AG10803 (cell line): ENCODE data around the gene IMMP1L.

Experiments
- DNase-seq: peaks from one replicate; pipeline ENCODE4 v3.0.0; 2010; ENCODE audit warnings: low read depth
- H3K4me3 ChIP-seq: 2 replicates; pipeline ENCODE4 v1.5.1; 2011; ENCODE audit warnings: mild to moderate bottlenecking, low read length, control low read depth
- CTCF ChIP-seq: conservative IDR thresholded peaks from 2 replicates; pipeline ENCODE4 v1.5.1; 2011; ENCODE audit warnings: mild to moderate bottlenecking, low read length, control low read depth, inconsistent platforms

The IMMP1L gene

GRCh38 chr11:31477528-31478222, 31.7 kb downstream of the IMMP1L start:
- DNase-seq, result no peak
- no peak for TF ChIP-seq CTCF
- H3K4me3 ChIP-seq, result no peak overlapping the region

DNA sequence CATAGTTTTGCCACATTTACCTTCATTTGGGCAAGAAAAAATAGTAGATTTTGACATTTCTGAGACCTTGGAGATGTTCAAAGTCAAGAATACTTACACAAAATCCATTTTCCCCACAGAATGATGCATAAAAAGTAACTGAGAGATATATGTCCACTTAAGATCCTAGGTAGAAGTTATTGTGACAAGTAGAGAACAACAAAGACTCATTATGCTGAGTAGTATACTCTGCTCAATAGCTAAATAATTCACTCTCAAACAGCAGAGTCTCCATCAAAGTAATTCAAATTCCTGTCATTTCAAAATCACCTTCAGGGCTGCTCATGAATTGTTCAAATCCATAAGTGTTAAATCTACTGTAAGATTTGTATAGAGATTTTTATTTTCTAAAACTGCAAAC, 35.3 kb downstream of the IMMP1L start:
- no peak for TF ChIP-seq CTCF
- no peak overlapping the region for H3K4me3 ChIP-seq
- no peak for DNase-seq

- TF ChIP-seq CTCF, result no peak
- no peak for DNase-seq
- no peak overlapping the region for H3K4me3 ChIP-seq
Observed at GRCh38 chr11:31464436-31464835, 45.0 kb downstream of the IMMP1L start.

DNA sequence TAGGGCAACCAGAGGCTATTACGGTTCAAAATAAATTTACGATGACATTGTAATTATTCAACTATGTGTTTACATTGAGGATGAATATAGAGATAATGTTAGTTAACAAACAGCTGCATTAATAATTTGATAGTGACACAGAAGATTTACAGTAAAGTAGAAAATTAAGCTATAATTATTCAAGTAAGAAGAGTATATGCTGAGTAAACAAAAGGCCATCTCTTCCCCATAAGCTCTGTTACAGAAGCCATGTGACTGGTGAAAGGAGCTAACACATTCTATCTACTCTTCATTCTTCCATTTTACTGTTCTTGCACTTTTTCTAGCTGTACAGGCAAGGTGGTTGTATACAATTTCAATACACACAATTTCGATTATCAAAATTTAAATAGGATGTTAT, 54.2 kb downstream of the IMMP1L start:
- no peak overlapping the region for H3K4me3 ChIP-seq
- no peak for DNase-seq
- TF ChIP-seq CTCF, result no peak

- TF ChIP-seq CTCF, result no peak
- no peak overlapping the region for H3K4me3 ChIP-seq
- DNase-seq, result no peak
Observed at GRCh38 chr11:31450841-31451240, 58.6 kb downstream of the IMMP1L start.

DNA sequence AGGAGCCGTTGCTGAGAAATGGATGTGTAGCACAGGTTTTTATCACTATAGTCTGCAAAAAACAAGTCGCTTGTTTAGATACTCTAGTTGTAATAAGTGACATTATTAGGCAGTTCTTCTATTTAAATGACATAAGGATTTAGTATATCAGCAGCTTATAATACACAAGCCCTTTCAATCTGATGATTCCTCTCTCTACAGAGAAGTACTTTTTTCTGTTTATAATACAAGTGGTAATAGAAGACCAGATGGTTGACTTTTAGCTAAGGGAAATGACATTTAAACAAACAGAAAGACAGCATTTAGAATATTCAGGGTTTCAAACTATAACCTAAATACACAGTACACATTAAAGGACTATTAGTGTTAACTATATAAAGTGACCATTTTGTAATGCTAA, 60.4 kb downstream of the IMMP1L start:
- no peak for DNase-seq
- no peak overlapping the region for H3K4me3 ChIP-seq
- TF ChIP-seq CTCF, result no peak

GRCh38 chr11:31445621-31446020, 63.8 kb downstream of the IMMP1L start:
- H3K4me3 ChIP-seq, result no peak overlapping the region

More at GRCh38 chr11:31445621-31446020, 63.8 kb downstream of the IMMP1L start:
- no peak for TF ChIP-seq CTCF
- peak; percentile 6 for DNase-seq
